GM12878 (cell line): ENCODE measurements around the gene TMEM86B. TPM values are rescaled to one million over a fixed set of nuclear protein-coding genes. Genes with fewer than 3 reads are reported as not detected.

ENCODE experiments used
- ATF7 ChIP-seq: fragments of 450-650 bp; IDR thresholded peaks from 2 replicates; pipeline ENCODE4 v1.6.1; 2016; ENCODE audit warnings: low read depth, mild to moderate bottlenecking
- BACH1 ChIP-seq: fragments of 450-650 bp; IDR thresholded peaks from 2 replicates; pipeline ENCODE4 v1.6.1; 2017; ENCODE audit warnings: mild to moderate bottlenecking, borderline replicate concordance
- BCL11A ChIP-seq: IDR thresholded peaks from 2 replicates; pipeline ENCODE4 v1.6.1; 2011; ENCODE audit warnings: low read depth, low read length
- BHLHE40 ChIP-seq, 2 experiments: fragments of 450-650 bp in 1 of 2; IDR thresholded peaks; 2 replicates each; pipeline ENCODE4 v1.6.1; 2011 to 2017; ENCODE audit warnings: low read depth in 2 of 2, borderline replicate concordance in 1 of 2, improper control_type of control experiment in 1 of 2, low read length in 1 of 2, mild to moderate bottlenecking in 1 of 2
- CBFB ChIP-seq: IDR thresholded peaks from 2 replicates; pipeline ENCODE4 v1.6.1; 2016; ENCODE audit warnings: antibody characterized with exemption, low read depth
- CHD1 ChIP-seq: IDR thresholded peaks from 2 replicates; pipeline ENCODE4 v1.6.1; 2012; ENCODE audit warnings: low read depth, low read length, improper control_type of control experiment
- DPF2 ChIP-seq: fragments of 450-650 bp; IDR thresholded peaks from 2 replicates; pipeline ENCODE4 v1.6.1; 2017; ENCODE audit warnings: mild to moderate bottlenecking
- HCFC1 ChIP-seq: fragments of 150-350 bp; IDR thresholded peaks from 2 replicates; pipeline ENCODE4 v1.6.1; 2014; ENCODE audit warnings: low read length
- JUNB ChIP-seq: IDR thresholded peaks from 2 replicates; pipeline ENCODE4 v1.6.1; 2016; ENCODE audit warnings: antibody characterized with exemption, mild to moderate bottlenecking
- LARP7 ChIP-seq: fragments of 450-650 bp; IDR thresholded peaks from 2 replicates; pipeline ENCODE4 v1.6.1; 2017; ENCODE audit warnings: mild to moderate bottlenecking
- PML ChIP-seq: IDR thresholded peaks from 2 replicates; pipeline ENCODE4 v1.6.1; 2012; ENCODE audit warnings: low read length, inconsistent platforms
- POLR2A ChIP-seq: IDR thresholded peaks from 2 replicates; pipeline ENCODE4 v1.6.1; 2011; ENCODE audit warnings: low read depth, mild to moderate bottlenecking, low read length
- SKIL ChIP-seq: fragments of 450-650 bp; IDR thresholded peaks from 2 replicates; pipeline ENCODE4 v1.6.1; 2017; ENCODE audit warnings: mild to moderate bottlenecking, low read depth, inconsistent platforms; ENCODE audit not compliant: poor library complexity, severe bottlenecking
- STAT1 ChIP-seq: fragments of 450-650 bp; conservative IDR thresholded peaks from 2 replicates; pipeline ENCODE4 v1.6.1; 2014; ENCODE audit warnings: antibody characterized with exemption, mild to moderate bottlenecking
- YBX1 ChIP-seq: fragments of 450-650 bp; IDR thresholded peaks from 2 replicates; pipeline ENCODE4 v1.6.1; 2016; ENCODE audit warnings: antibody characterized with exemption
- ZBTB11 ChIP-seq: fragments of 450-650 bp; formaldehyde crosslinking; IDR thresholded peaks from 2 replicates; pipeline ENCODE4 v1.5.0; 2022; ENCODE audit warnings: mild to moderate bottlenecking, missing genetic modification characterization
- ZSCAN29 ChIP-seq: fragments of 450-650 bp; IDR thresholded peaks from 2 replicates; pipeline ENCODE4 v1.6.1; 2017; ENCODE audit warnings: mild to moderate bottlenecking, moderate library complexity
- polyA plus RNA-seq, 11 experiments: library from polyadenylated mRNA; depleted of rRNA in 4 of 11; unstranded in 6 of 11; stranded (reverse) in 5 of 11; fragments of >200 nt; fragmentation: Nextera tagmentation in 4 of 11; fragmentation: Illumina TruSeq in 1 of 11; extraction: Ambion mirVana in 4 of 11; extraction: Trizol in 1 of 11; gene quantifications; 1 replicate in 1 of 11; 2 replicates in 10 of 11; pipeline versions ENCODE4 v1.2.1 to v1.2.3, GENCODE V29; 2011 to 2016; ENCODE audit warnings: inconsistent platforms in 2 of 11, missing spikeins in 2 of 11, low read depth in 1 of 11
- total RNA-seq, 4 experiments: library from RNA; depleted of rRNA in 3 of 4; stranded (reverse); fragments of >200 nt in 3 of 4; fragmentation: Illumina TruSeq in 1 of 4; extraction: Trizol in 1 of 4; gene quantifications; 2 replicates each; pipeline versions ENCODE4 v1.2.1 to v1.2.3, GENCODE V29; 2013 to 2021
- TF ChIP-seq, protein P1 (sequence below): IDR thresholded peaks from 2 replicates; pipeline ENCODE4 v1.6.1; 2012; ENCODE audit warnings: mild to moderate bottlenecking, low read depth, low read length
- TF ChIP-seq, protein P2 (sequence below): fragments of 450-650 bp; IDR thresholded peaks from 2 replicates; pipeline ENCODE4 v1.6.1; 2017; ENCODE audit warnings: borderline replicate concordance
- TF ChIP-seq, protein P3 (sequence below): IDR thresholded peaks from 2 replicates; pipeline ENCODE4 v1.6.1; 2011; ENCODE audit warnings: mild to moderate bottlenecking, low read depth, low read length, moderate library complexity; ENCODE audit not compliant: insufficient replicate concordance

Gene TMEM86B
- total and polyA plus RNA-seq, 10 of the 15 experiments (the other 5 are each of a cell fraction or from before 2014, with no cell fraction given), result 0.26 to 10.6 (median 1.8) TPM

DNA sequence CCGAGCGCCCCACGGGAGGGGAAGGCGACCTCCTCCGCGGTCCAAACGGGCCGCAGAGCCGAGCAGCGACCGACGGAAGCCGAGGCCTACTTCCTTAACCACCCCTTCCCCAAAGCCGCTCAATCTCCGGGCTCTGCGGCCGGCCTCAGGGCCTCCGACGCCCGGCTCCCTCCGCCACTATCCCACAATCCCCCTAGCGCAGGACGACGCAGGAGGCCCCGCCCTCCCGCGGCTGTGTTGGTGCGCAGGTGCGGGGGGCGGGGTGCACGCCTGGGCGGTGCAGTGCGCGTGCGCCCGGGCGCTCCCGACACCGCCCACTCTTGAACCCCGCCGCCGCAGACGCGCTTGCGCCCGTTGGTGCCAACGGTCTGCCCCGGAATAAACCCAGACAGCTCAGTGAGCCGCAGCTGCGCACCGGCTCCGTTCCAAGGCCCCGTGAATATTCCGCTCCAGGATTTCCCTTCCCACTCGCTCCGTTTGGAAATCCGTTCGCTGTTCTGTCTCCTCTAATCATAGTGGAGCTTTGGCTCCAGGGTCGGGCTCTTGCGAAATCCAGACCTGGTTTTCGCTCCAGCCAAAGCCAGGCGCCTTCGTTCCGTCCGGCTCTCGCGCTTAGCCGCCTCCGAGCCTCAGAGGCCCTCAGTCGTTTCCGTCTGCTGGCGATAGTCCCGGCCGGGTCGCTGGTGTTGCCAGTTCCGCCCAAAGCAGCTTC lies 30.4 kb upstream of the TMEM86B start, which contains the start of gene PPP6R1 (continued):
- TF ChIP-seq ZBTB11 (no peak), JUNB (no peak; the same call in 1 of the 2 replicates), BHLHE40 (IDR thresholded peaks at IDR 0.05; ENCODE audit: borderline replicate concordance in 1 of 2, low read depth in 2 of 2, low read length in 1 of 2) (peak; percentile 64 to 92), HCFC1 (peak; percentile 60), CHD1 (no peak), PML (peak; percentile 93), CBFB (peak; percentile 60), POLR2A (peak; percentile 89), BCL11A (no peak), SKIL (peak; percentile 97), YBX1 (no peak), ATF7 (peak; percentile 61; the same call in 1 of the 2 replicates), BACH1 (0 out of 2 replicates have a peak, but pooled peaks have one; percentile 19), ZSCAN29 (peak; percentile 97), DPF2 (peak; percentile 70), LARP7 (peak; percentile 50), STAT1 (peak; percentile 96; the same call in 1 of the 2 replicates)
- TF ChIP-seq, protein P1, sequence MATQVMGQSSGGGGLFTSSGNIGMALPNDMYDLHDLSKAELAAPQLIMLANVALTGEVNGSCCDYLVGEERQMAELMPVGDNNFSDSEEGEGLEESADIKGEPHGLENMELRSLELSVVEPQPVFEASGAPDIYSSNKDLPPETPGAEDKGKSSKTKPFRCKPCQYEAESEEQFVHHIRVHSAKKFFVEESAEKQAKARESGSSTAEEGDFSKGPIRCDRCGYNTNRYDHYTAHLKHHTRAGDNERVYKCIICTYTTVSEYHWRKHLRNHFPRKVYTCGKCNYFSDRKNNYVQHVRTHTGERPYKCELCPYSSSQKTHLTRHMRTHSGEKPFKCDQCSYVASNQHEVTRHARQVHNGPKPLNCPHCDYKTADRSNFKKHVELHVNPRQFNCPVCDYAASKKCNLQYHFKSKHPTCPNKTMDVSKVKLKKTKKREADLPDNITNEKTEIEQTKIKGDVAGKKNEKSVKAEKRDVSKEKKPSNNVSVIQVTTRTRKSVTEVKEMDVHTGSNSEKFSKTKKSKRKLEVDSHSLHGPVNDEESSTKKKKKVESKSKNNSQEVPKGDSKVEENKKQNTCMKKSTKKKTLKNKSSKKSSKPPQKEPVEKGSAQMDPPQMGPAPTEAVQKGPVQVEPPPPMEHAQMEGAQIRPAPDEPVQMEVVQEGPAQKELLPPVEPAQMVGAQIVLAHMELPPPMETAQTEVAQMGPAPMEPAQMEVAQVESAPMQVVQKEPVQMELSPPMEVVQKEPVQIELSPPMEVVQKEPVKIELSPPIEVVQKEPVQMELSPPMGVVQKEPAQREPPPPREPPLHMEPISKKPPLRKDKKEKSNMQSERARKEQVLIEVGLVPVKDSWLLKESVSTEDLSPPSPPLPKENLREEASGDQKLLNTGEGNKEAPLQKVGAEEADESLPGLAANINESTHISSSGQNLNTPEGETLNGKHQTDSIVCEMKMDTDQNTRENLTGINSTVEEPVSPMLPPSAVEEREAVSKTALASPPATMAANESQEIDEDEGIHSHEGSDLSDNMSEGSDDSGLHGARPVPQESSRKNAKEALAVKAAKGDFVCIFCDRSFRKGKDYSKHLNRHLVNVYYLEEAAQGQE, result no peak; the same call in 1 of the 2 replicates
- TF ChIP-seq, protein P2, sequence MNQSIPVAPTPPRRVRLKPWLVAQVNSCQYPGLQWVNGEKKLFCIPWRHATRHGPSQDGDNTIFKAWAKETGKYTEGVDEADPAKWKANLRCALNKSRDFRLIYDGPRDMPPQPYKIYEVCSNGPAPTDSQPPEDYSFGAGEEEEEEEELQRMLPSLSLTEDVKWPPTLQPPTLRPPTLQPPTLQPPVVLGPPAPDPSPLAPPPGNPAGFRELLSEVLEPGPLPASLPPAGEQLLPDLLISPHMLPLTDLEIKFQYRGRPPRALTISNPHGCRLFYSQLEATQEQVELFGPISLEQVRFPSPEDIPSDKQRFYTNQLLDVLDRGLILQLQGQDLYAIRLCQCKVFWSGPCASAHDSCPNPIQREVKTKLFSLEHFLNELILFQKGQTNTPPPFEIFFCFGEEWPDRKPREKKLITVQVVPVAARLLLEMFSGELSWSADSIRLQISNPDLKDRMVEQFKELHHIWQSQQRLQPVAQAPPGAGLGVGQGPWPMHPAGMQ, result no peak
- TF ChIP-seq, protein P3, sequence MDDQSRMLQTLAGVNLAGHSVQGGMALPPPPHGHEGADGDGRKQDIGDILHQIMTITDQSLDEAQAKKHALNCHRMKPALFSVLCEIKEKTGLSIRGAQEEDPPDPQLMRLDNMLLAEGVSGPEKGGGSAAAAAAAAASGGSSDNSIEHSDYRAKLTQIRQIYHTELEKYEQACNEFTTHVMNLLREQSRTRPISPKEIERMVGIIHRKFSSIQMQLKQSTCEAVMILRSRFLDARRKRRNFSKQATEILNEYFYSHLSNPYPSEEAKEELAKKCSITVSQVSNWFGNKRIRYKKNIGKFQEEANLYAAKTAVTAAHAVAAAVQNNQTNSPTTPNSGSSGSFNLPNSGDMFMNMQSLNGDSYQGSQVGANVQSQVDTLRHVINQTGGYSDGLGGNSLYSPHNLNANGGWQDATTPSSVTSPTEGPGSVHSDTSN, result peak; percentile 35
